Body of pancreas (tissue), 4 donors: ENCODE data around the gene KCNK17. TPM values are rescaled to one million over a fixed set of nuclear protein-coding genes. Genes with fewer than 3 reads are reported as not detected.
"Not testable (repeated sequence)": the region's sequence is repeated elsewhere in the genome, so short reads cannot be mapped to it uniquely, and the experiment has no call there.

Experiments
- ATAC-seq: fragments of 150-250 bp; one replicate; pipeline ENCODE4 v1.9.1; 2016
- DNase-seq, 4 donors: peaks; one replicate each; pipeline ENCODE4 v3.0.0-alpha.2; 2019
- H3K27ac ChIP-seq, 4 donors: fragments of 200-600 bp; sonication (generic); 1 replicate in 3 of 4; 2 replicates in 1 of 4; pipeline versions ENCODE4 v1.5.1 to v1.6.1; 2016 to 2019; ENCODE audit warnings: mild to moderate bottlenecking in 1 of 4, mixed read lengths in 1 of 4, moderate library complexity in 1 of 4
- H3K27me3 ChIP-seq, 2 donors: fragments of 200-600 bp; sonication (generic); one replicate each; pipeline ENCODE4 v1.6.0; 2016; ENCODE audit warnings: mild to moderate bottlenecking in 1 of 2
- H3K36me3 ChIP-seq, 2 donors: fragments of 200-600 bp; sonication (generic); replicated peaks in 1 of 2; 2 replicates each; pipeline ENCODE4 v1.5.1; 2016; ENCODE audit warnings: low read depth in 2 of 2; ENCODE audit not compliant: insufficient read depth in 1 of 2
- H3K4me1 ChIP-seq: fragments of 200-600 bp; sonication (generic); one replicate; pipeline ENCODE4 v1.6.0; 2016
- H3K4me3 ChIP-seq, 2 donors: fragments of 200-600 bp; sonication (generic); 1 replicate in 1 of 2; 2 replicates in 1 of 2; pipeline ENCODE4 v1.5.1; 2016 to 2019
- H3K9me3 ChIP-seq, 3 donors: fragments of 200-600 bp; sonication (generic); 1 replicate in 2 of 3; 2 replicates in 1 of 3; pipeline ENCODE4 v1.5.1; 2016
- POLR2A ChIP-seq, 3 donors: fragments of 450-650 bp; IDR thresholded peaks; one replicate each; pipeline ENCODE4 v1.6.1; 2016; ENCODE audit warnings: antibody characterized with exemption in 3 of 3, mild to moderate bottlenecking in 2 of 3
- WGBS, 2 donors: methylation state at CpG; one replicate each; pipeline ENCODE4 v1.1.5; 2017; 5-methylcytosine and 5-hydroxymethylcytosine counted together
- intact Hi-C: fragments of 100-400 bp; cut with DNase I; formaldehyde crosslinking; loops from one replicate; pipeline ENCODE4 v1.15.1; 2023
- total RNA-seq, 2 donors: library from RNA; depleted of rRNA; stranded (reverse); fragments of >200 nt; gene quantifications; one replicate each; pipeline ENCODE4 v1.1.0, GENCODE V29; 2016
- TF ChIP-seq, protein P1 (sequence below), 7 experiments: fragments of 450-650 bp in 4 of 7; fragments of 200-600 bp in 3 of 7; sonication (generic) in 3 of 7; IDR thresholded peaks; one replicate each; pipeline ENCODE4 v1.5.1; 2016 to 2019; ENCODE audit warnings: antibody characterized with exemption in 7 of 7

Gene KCNK17
- total RNA-seq, 2 donors from 2014 or later: 1.6 to 2.3 TPM

DNA sequence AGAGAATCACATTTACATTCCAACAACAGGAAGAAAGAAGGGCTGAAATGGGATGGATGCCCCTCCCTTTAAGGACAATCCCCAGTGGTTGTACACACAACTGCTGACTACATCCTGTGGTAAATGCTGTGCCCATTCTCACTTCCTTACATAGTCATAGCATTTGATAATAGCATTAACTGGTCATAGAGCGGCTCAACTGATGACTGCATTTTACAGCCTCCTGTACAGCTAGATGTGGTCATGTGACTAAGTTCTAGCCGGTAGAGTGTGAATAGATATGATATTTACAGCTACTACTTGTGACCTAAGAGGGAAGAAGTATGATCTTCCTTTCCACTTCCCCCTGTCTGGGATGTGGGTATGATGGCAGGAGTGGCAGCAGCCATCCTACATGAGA, 24.7 kb downstream of the KCNK17 start:
- DNase-seq (no peak), ATAC-seq (no peak)
- WGBS, 2 donors: 65 to 78% methylated on average over 2 of the region's 2 CpGs
- Histone ChIP-seq H3K4me3 (no peak overlapping the region), H3K27ac (no peak overlapping the region), H3K9me3 (no peaks in the 10 kb centered on the region), H3K27me3 (no peaks in the 10 kb centered on the region), H3K36me3 (no peaks in the 10 kb centered on the region), H3K4me1 (no peaks in the 10 kb centered on the region)
- intact Hi-C loops: no loop called here
- TF ChIP-seq, protein P1, sequence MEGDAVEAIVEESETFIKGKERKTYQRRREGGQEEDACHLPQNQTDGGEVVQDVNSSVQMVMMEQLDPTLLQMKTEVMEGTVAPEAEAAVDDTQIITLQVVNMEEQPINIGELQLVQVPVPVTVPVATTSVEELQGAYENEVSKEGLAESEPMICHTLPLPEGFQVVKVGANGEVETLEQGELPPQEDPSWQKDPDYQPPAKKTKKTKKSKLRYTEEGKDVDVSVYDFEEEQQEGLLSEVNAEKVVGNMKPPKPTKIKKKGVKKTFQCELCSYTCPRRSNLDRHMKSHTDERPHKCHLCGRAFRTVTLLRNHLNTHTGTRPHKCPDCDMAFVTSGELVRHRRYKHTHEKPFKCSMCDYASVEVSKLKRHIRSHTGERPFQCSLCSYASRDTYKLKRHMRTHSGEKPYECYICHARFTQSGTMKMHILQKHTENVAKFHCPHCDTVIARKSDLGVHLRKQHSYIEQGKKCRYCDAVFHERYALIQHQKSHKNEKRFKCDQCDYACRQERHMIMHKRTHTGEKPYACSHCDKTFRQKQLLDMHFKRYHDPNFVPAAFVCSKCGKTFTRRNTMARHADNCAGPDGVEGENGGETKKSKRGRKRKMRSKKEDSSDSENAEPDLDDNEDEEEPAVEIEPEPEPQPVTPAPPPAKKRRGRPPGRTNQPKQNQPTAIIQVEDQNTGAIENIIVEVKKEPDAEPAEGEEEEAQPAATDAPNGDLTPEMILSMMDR (IDR thresholded peaks at IDR 0.05): no peak
- TF ChIP-seq POLR2A (IDR thresholded peaks at IDR 0.05): no peak

DNA sequence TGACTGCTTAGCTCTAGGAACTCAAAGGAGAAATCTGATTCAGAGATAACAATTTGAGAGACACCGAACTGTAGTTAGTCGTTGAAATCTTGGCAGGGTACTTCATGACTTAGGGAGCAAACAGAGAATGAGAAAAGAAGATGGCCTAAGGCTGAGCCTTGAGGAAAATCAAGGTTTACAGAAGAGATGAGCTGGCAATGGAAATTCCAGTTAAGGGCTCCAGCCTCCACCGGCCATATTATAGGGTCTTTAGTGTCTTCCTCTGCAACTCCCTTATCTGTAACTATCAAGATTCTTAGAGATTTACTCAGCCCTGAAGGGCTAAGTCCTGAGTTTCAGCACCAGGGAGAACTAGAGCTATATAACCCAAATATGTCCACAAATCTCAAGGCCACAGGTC, 26.6 kb downstream of the KCNK17 start:
- Histone ChIP-seq H3K27ac (no peak overlapping the region), H3K36me3 (no peaks in the 10 kb centered on the region), H3K9me3 (no peaks in the 10 kb centered on the region), H3K4me3 (no peak overlapping the region), H3K4me1 (no peaks in the 10 kb centered on the region), H3K27me3 (no peaks in the 10 kb centered on the region)
- DNase-seq (no peak), ATAC-seq (no peak)
- WGBS, 2 donors: 86 to 87% methylated on average over 3 of the region's 3 CpGs
- intact Hi-C loops: no loop called here
- TF ChIP-seq, protein P1 (IDR thresholded peaks at IDR 0.05): no peak
- no peak for TF ChIP-seq POLR2A (IDR thresholded peaks at IDR 0.05)

DNA sequence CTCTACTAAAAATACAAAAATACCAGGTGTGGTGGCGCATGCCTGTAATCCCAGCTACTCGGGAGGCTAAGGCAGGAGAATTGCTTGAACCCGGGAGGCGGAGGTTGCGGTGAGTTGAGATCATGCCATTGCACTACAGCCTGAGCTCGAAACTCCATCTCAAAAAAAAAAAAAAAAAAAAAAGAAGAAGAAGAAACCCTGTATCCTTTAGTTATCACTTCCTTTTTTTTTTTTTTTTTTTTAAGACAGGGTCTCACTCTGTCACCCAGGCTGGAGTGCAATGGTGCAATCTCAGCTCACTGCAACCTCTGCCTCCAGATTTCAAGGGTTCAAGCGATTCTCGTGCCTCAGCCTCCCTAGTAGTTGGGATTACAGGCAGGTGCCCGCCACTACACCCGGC, 27.6 kb downstream of the KCNK17 start:
- intact Hi-C loops, H3K9me3 ChIP-seq, ATAC-seq, H3K36me3 ChIP-seq, H3K27ac ChIP-seq, H3K27me3 ChIP-seq, H3K4me1 ChIP-seq, DNase-seq, H3K4me3 ChIP-seq: not testable (repeated sequence)
- WGBS, 2 donors: 73 to 92% methylated on average over 10 of the region's 10 CpGs

DNA sequence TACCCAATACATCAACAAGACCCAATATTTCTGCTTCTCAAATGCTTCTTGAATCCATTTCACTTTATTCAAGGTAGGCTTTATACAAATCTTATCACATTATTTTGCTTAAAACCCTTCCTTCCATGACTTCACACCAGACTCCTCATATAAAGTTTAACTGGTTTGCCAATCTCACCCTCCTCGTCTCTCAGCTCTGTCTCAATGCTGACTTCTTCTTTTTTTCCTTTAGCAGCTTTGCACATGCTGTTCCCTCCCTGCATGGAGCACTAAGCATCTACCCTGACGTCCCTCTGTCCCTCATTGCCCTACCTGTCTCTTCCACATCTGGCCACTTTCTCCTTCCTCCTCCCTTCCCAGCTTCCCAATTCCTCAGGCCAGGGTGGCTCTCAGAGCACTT, 31.4 kb downstream of the KCNK17 start:
- no peak overlapping the region for H3K27ac ChIP-seq
- no peaks in the 10 kb centered on the region for H3K36me3 ChIP-seq
- H3K9me3 ChIP-seq: no peaks in the 10 kb centered on the region
- no peak for ATAC-seq
- H3K4me3 ChIP-seq: no peak overlapping the region
- WGBS, 2 donors: 36 to 62% methylated on average over 2 of the region's 2 CpGs
- DNase-seq: no peak
- intact Hi-C loops: no loop called here
- no peaks in the 10 kb centered on the region for H3K27me3 ChIP-seq
- no peak for TF ChIP-seq POLR2A (IDR thresholded peaks at IDR 0.05)
- TF ChIP-seq, protein P1 (IDR thresholded peaks at IDR 0.05): no peak
- H3K4me1 ChIP-seq: no peaks in the 10 kb centered on the region

DNA sequence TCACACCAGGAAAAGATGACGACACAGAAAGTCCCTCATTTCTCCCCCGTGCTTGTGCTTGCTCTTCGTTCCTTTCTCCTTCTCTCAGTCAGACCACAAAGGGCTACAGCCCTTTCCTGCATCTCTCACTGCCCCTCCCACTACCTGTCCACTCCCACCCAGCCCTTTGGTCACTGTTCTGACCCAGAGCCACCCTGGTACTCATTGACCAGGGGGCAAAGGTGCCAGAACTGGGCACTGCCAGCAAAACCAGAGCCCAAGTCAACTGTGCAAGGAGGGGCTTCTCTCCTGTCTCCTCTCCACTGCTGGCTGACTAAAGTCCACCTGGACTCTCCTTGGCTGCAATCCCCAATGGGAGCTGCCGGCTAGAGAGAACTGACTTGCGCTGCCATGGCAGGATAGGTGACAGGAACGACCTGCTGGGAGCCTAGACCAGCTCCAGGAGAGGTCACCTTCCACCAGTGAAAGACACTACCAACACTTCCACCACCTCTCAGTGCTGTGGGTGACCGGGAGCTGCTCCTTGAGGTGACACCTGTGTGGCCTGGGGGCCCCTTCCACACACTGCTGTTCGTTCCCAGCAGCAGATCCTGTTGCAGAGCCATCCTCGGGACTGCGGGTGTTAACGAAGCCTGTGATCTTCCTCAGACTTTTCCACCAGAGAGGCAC, 32.8 kb downstream of the KCNK17 start:
- H3K36me3 ChIP-seq: no peaks in the 10 kb centered on the region
- H3K4me3 ChIP-seq: no peak overlapping the region
- H3K9me3 ChIP-seq: no peaks in the 10 kb centered on the region
- DNase-seq (no peak), ATAC-seq (peak; percentile 21)
- peak overlapping the region in 2 of 4 donors; percentile 67 to 75 for H3K27ac ChIP-seq
- intact Hi-C loops: no loop called here
- 75% methylated on average over 10 to 11 of the region's 11 CpGs for WGBS, 2 donors
- no peak for TF ChIP-seq POLR2A (IDR thresholded peaks at IDR 0.05)
- TF ChIP-seq, protein P1 (IDR thresholded peaks at IDR 0.05): no peak
- H3K27me3 ChIP-seq: no peaks in the 10 kb centered on the region
- H3K4me1 ChIP-seq: no peaks in the 10 kb centered on the region
